ENCODE measurements around the gene NEBL.
"Not testable (repeated sequence)": the region's sequence is repeated elsewhere in the genome, so short reads cannot be mapped to it uniquely, and the experiment has no call there.

NEBL gene, protein sequence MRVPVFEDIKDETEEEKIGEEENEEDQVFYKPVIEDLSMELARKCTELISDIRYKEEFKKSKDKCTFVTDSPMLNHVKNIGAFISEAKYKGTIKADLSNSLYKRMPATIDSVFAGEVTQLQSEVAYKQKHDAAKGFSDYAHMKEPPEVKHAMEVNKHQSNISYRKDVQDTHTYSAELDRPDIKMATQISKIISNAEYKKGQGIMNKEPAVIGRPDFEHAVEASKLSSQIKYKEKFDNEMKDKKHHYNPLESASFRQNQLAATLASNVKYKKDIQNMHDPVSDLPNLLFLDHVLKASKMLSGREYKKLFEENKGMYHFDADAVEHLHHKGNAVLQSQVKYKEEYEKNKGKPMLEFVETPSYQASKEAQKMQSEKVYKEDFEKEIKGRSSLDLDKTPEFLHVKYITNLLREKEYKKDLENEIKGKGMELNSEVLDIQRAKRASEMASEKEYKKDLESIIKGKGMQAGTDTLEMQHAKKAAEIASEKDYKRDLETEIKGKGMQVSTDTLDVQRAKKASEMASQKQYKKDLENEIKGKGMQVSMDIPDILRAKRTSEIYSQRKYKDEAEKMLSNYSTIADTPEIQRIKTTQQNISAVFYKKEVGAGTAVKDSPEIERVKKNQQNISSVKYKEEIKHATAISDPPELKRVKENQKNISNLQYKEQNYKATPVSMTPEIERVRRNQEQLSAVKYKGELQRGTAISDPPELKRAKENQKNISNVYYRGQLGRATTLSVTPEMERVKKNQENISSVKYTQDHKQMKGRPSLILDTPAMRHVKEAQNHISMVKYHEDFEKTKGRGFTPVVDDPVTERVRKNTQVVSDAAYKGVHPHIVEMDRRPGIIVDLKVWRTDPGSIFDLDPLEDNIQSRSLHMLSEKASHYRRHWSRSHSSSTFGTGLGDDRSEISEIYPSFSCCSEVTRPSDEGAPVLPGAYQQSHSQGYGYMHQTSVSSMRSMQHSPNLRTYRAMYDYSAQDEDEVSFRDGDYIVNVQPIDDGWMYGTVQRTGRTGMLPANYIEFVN

DNA sequence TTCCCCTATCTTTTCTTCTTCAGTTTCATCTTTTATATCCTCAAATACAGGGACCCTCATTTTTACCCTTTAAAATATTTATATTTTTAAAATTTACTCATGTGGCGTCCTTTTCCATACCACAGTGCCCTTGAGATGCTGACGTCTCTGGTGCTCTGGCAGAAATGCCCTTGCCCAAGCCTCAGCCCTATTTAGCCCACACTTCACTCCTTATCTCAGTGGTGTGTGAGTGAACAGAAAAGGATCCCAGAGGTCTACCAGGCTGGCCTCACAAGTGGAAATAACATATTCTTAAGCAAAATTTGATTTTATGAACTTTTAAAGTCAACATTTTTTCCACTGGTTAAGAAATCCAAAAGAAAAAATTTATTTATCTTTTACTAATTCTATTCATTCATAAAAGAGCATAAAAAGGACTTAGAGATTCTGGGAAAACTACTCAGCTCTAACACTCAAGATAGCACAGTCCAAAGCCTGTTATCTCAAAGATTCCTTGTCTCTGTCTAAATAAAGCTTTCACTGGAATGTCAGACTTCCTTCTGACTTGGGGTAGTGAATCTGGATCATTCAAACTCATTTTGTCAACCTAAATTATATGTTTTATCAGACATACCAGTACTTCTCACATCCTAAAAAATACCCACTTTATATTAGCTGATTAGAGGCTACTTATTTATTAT, at the start of gene NEBL:
NEBL (minus strand) TSS at position 166 of the 680 bp plus-strand sequence; CDS start at position 60, 106 bp downstream.
- DNase-seq, result no peak

DNA sequence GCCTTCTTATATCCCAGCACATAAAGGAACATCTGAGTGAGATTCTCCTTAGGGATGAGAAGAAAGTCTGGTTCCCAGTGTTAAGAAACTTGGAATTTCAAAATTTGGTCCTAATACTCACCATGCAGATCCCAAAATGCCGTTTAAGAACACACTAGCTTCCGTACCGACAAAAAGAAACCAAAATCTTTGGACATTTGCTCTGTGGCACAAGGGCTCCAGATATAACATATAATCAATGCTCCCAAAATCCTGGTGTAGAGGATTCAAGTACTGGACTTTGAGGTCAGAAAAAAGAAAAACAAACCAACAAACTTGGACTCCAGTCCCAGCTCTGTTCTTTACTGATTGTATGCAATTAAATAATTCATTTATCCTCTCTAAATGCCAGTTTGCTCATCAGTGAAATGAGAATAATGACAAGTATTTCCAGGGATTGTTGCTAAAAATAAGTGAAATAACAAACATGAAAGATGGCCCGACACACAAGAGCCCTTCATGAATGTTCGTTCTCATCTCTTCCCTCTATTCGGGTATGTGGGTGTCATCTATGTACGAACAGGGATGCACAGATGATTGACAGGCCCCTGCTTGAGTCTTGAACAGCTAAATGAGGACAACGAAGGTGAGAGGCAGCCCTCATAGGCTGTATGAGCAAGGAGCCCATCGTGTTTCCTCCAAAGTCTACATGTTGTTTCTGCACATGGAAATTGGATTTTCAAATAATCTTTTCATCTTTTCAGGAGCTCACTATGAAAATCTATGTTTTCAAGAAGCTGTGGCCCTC, 48.6 kb upstream of the NEBL start:
- no peak for DNase-seq

DNA sequence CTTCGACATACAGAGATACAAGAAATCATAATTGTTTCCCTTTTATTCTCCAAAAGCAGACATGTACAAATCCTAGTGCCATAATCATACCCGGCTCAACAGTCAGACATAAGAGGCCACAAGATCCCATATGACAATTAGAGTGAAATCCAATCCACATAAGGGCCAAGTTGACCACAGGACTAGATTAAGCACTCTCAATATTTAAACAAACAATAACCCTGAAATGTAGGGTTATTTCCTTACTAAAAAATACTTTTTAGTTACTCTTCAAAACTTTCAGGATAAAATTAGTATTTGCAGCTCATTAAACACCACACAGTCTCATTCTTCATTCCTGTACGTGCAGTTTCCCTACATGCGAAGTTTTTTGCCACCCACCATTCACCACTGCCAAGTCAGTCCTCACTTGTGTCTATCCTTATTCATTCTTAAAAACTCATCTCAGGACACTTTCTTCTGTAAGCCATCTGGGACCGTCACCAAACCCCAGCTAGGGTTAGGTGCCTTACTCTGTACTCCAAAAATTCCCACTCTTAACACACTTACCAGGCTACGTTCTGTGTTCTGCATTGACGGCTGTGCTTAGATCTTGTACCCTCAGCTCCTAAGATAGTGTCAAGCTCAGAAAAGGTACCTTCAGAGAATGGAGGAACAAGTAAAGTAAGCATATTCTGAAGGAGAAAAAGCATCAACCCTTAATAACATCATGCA, 47.8 kb upstream of the NEBL start:
- DNase-seq, result no peak

DNA sequence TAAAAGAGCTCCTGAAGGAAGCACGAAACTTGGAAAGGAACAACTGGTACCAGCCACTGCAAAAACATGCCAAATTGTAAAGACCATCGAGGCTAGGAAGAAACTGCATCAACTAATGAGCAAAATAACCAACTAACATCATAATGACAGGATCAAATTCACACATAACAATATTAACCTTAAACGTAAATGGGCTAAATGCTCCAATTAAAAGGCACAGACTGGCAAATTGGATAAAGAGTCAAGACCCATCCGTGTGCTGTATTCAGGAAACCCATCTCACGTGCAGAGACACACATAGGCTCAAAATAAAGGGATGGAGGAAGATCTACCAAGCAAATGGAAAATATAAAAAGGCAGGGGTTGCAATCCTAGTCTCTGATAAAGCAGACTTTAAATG, 42.3 kb upstream of the NEBL start:
- not testable (repeated sequence) for DNase-seq

DNA sequence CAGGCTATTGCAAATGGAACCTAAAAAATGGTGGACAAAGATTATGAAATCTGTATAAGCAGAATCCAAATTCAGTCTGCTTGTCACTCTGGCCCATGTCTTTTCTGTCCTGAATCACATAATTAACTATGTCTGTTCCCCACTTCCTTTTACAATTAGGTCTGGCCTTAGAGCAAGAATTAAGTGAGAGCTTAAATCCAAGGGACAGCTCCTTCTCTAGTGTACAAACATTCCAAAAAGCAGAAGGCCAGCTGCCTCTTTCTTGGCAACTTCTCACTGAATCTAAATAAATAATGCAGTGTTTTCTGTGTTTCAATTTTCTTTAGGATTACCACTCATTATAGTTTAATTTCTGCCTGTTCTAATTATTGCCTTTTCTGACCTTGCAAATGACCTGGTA, 39.3 kb upstream of the NEBL start:
- no peak for DNase-seq

DNA sequence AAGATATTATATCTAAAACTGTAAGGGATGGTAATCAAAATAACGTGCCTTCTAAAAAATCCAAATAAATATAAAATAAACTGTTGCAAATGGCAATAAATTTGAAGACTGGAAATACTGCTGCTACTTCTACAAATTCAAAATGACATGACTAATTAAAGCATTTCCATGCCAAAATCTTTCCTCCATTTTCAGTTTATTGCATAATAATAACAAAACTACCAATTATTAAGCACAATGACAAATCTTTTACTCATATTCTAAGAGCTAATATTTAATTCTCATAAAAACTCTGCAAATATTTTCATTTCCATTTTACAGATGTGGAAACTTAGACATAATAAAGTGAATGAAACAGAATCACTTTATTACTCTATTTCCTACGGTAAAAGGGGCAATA, 38.8 kb upstream of the NEBL start:
- DNase-seq, result no peak

DNA sequence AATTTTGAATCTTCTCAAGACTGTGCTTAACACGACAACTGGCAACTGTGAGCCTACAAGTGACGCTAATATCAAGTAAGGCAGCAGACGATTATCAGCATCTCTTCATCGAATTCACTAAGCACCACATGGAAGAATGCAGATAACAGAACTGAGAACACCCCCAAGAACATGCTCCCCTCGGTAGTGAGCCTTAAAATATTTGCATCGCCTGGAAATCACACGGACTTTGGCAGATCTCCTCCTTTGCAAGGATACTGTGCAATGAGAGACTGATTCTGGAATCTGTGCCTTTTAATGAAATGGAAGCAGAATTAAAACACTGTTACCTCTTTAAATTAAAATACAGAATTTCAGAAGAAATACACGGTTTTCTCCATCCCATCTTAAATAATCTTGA, 38.2 kb upstream of the NEBL start:
- DNase-seq, result no peak

DNA sequence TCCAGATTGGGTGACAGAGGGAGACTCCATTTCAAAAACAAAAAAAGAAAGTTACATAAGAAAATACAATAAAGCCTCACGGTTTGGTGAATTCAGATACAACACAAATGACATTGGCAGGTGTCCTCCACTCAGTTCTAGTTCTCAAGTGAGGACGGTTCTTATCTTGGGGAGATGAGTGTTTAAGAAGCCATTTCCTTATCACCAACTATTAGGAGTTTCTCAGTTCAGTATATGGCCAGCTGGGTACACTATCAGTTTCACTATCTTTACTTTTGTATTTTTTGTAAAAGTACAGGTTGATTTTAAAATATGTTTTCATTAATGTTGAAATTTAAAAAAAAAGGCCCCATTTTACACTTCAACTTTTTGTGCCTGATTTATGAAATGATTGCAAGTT, 36.6 kb upstream of the NEBL start:
- no peak for DNase-seq

DNA sequence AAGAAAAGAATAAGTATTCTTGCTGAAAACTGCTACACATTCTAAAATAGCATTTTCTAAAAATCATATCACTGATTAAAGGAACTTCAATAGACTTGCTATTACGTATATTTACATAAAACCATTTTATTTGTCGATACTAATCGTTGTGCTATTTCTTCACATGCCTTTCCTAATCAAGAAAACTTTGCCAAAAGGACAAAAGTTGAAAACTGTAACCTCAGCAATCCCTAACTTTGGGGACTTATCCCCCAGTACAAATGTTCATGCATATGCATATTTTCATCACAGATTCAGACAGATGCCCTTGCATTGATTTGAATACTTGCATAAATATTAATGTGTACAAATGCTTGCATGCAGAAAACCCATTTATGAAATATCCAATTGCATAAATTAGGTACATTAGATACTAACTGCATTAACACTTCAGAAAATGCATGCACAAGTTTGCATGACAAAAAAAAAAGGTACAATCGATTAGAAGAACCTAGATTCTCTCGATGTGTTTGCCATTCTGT, 35.6 kb upstream of the NEBL start:
- no peak for DNase-seq

DNA sequence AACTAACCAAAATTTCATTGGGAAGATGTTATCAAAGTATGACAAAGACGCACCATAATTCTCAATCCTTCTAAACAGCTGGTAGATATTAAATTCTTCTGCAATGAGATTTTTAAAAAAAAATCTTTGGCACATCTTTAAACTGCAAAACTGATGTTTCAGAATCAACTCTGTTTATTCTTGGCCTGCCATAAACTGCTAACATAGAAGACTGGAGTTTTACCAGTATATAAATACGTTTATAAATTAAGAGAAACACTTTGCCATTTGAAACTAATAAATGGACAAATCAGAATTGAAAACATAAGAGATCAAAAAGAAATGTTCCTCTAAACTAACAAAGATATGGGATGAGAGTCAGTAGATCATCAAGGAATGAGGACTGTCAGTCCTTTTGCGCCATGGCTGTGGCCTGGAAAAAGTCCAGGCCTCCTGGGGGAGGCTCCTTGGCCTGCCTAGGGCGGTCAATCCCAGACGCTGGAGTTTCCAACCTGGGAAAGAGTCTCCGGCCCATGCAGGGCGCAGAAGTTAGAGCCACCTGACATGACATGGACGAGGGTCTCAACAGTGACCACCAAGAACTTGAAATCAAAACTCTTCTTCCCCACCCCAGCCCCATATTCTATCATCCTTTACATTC, 34.2 kb upstream of the NEBL start:
- DNase-seq, result no peak

DNA sequence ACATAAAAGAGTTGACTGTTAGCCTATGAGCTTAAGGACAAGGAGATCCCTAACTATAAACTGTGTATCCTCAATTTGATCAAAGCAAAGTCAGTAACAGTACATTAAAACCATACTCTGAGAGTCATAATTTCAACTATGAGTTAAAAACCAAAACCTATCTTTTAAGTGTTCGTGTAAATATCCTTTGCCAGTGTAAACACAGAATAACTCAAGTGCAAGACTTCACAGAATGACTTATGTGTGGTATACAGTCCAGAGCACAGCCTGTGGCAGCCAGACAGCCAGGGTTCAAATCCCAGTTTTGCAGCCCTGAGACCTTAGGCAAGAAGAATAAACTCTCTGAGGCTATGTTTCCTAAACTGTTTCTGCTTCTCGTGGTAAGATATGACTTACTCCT, 30.3 kb upstream of the NEBL start:
- DNase-seq, result no peak

DNA sequence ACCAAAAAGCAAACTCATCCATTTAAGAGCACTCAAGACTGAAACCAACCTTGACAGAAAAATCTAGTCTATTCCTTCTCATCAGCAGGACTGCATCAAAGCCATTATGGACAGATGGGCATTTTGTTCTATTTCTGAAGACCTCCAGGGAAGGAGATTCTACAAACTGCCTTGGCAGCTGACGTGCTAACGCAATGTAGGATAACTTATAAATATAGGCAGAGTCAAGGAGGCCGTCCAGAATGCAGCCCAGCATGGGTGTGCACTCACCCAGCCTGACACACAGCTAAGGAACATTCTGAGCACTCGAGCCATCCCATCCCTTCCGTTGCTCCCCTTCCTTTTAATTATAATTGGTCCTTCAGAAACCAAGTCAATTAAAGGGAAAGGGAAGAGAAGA, 25.3 kb upstream of the NEBL start:
- no peak for DNase-seq

DNA sequence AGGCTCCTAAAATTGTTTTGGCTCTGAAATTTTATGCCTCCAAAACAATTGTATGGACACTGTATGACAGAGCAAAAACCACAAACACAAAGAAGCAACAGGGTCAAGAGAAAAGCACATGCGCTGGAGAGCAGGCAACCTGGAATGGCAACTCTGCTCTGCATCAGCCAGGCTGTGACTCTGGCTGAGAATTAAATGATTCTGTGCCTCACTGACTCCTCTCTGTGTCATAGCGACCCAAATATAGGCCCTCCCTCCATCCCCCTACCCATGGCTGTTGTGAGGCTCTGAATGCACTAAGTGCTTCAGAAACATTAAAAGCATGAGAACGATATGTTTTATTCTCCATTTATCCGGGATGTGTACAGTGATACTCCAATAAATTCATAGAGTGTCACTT, 24.9 kb upstream of the NEBL start:
- DNase-seq, result no peak

DNA sequence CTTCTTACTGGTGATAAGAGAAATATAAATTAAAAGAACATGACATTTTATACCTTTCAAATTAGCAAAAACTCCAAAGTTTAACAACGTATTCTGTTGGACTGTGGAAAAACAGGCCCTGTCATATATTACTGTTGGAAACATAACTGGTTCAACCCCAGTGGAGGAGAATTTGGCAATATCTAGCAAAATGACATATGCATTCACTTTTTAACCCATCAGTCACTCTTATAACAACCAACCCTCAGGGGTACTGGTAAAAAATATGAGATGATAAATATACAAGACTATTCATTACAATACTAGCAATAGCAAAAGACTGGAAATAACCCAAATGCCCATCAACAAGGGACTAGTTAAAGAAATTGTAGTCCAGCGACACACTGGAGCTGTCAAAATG, 22.9 kb upstream of the NEBL start:
- DNase-seq, result no peak

DNA sequence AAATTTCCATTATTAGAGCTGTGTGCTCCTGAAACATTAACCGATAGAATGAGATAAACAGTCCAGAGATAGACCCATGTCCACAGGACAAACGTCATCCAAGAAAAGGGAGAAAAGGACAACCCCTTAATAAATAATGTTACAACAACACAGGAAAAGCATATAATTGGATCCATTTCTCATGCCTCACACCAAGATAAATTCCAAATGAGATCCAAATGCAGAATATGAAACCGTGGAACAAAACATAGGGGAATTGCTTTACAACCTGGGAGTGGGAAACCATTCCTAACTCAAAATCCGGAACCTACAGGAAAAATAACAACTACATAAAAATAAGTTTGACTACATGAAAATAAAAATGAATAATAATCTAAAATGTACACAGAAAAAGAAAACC, 22.4 kb upstream of the NEBL start:
- no peak for DNase-seq

DNA sequence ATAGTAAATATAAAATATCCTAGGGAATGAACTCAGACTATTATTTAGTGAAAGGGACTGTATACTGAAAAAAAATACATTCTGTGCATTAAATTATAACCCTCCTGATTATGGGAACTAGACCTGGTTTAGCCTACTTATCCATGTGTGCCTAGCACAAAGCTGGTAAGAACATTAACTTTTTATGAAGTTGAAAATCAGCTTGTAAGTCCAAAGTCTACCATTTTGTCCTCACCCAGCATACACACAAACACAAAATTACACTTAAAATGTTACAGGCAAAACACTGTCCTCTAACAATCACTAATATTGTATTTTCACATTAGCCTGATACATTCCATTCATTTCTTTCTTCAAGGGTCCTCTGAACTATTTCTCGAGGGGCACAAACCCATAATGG, 19.9 kb upstream of the NEBL start:
- no peak for DNase-seq

DNA sequence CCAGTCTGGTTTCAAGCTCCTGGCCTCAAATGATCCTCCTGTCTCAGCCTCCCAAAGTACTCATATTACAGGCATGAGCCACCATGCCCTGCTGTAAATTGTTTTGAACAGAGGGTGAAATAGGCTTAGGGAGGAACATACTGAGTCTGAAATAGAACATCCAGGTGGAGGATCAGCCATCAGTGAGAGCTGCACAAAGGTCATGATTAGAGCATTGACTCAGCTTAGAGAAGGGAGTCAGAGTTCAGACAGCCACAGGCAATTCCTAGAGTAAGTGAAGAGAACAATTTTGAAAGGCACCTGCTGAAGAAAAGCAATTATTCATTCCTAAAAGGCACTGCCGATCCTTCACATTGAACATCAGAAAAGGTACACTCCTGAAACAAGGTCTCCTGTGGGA, 15.9 kb upstream of the NEBL start:
- no peak for DNase-seq

DNA sequence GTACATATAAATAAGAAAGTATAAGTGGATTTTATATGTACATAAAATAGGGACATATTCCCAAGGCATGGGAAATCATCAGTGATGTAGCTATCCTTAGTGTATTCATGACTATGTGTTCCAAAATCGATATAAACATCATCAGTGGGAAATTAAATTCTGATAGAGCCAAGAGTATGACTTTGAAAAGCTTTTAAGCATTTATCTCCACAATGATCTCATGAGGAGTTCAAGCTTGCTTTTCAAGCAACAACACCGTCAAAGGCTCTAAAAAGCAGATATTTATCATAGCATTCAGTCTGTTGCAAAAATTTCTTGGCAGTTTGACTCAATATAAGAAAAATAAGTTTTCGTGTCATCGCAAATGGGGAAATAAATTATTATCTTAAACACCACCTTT, 14.5 kb upstream of the NEBL start:
- no peak for DNase-seq

DNA sequence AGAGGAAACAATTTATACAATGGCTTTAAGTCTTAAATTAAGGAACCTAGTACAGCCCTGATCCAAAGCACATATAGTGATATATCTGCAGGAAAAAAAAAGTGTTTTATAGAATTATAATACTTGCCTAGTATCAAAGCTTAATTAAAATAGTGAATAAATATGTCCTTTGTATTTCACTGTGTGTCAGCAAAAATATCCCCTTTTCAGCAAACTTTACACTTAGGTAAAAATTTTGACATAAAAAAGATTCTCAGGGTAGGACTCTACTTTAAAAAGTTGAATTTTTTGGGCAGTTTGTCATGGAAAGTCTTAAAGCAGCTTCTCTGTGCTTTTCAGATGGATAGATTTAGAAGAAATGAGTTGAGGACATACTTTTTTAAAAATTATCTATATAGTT, 12.7 kb upstream of the NEBL start:
- no peak for DNase-seq

DNA sequence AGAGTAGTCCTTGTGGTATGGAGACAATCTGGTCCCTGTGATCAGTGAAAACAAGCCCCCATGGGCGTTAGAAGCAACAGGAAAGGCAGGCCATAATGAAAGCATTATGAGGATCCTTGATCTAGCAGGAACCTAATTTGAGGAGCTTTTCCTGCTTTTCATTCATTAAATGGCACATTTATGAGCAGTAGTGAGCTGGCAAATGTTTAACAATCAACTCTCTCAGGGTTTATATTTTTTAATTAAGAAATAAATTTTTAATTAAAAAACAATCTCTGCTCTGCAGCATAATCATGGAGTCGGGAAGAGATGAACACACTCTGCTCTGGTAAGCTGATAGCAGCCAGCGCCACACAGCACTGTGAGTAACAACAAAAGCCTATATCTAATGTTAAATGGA, 11.3 kb upstream of the NEBL start:
- no peak for DNase-seq
